Measurements from ENCODE around the gene COL11A1.

The COL11A1 gene

DNA sequence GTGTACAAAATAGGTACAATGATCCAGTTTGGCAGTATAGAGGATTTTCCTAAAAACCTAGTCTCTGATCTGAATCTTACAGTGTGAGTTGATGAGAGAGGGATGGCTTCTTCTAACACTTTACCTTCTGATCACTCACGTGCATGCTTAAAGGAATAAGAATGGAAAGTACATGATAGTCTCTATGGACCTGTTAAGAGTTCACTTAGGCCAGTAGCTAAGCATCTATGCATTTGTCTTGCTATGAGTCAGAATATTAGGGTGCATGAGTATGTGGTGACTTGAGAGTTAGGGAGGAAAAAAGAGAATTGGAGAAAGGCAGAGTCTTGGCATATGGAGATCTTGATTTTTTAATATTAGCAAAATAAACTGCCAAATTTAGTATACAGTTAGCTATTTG lies 206.3 kb downstream of the COL11A1 start:
- no peak for DNase-seq

DNA sequence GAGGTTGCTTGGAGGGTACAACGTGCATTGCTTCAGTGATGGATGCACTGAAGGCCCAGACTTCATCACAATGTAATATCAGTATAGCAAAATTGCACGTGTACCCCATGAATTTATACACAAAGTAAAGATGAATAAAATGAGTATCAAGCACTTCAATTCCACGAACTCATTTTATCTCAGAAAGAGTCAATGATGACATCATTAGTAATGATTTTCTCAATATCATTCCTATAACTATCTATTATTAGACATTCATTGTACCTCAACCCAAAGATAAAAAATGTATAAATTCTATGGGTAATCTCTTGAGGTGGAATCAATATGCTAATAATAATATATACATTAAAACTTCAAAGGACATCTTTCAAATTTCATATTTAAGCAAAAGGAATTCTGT lies 208.4 kb downstream of the COL11A1 start:
- no peak for DNase-seq

GRCh38 chr1:102897557-102897956 lies 210.8 kb downstream of the COL11A1 start:
- DNase-seq: no peak

- no peak for DNase-seq
These were observed 211.6 kb downstream of the COL11A1 start for GRCh38 chr1:102896771-102897170.

DNA sequence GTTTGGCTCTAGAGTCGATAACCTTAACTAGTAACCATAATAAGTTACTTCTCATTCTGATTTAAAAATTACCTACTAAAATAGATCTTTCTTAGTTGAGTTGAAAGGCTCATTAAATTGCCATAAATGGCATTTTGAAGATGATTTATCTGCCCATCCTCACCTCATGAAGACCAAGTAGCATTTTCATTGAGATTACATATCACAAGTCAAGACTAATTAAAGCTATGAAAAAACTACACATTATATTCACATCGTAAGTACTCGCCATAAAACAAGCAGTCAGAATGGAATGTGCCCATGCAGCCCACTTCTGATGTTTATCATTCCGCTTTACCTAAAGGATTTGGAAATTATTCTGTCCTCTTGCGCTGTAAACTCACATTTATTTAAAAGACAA lies 212.0 kb downstream of the COL11A1 start:
- no peak for DNase-seq

DNA sequence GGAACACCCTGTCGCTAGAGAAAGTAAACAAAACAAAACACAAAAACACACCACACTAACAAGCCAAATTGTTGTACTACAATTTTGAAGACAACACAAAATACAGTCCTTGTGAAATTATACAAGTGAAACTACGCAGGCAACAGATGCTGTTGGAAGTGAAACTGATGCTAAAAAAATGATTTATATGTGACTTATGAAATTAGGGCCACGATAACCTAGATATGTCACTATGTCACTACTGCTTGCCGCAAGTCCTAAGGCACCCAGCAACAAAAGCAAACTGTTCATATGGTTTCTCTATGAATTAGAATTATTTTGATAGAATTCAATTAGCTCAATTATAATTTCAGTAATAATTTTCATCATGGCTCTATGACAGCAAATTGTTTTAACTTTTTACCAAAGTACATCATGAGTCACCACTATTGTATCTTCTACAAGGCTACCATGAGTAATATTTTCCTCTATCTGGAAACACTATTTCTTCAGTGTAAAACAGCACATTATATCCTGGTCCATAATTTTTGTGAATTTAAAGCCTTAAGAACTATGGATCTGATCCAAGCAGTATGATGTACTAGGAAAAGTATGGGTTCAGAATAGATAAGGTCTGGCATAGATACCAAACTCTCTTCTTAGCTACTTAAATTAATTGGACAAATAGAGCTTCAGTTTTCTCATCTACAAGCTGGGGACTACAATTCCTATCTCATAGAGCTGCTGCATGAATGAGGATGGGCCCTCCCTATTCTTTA lies 216.3 kb downstream of the COL11A1 start:
- DNase-seq: no peak

GRCh38 chr1:102886638-102887037 lies 221.7 kb downstream of the COL11A1 start:
- no peak for DNase-seq

- no peak for DNase-seq
These were observed 224.1 kb downstream of the COL11A1 start for GRCh38 chr1:102884238-102884637.

DNA sequence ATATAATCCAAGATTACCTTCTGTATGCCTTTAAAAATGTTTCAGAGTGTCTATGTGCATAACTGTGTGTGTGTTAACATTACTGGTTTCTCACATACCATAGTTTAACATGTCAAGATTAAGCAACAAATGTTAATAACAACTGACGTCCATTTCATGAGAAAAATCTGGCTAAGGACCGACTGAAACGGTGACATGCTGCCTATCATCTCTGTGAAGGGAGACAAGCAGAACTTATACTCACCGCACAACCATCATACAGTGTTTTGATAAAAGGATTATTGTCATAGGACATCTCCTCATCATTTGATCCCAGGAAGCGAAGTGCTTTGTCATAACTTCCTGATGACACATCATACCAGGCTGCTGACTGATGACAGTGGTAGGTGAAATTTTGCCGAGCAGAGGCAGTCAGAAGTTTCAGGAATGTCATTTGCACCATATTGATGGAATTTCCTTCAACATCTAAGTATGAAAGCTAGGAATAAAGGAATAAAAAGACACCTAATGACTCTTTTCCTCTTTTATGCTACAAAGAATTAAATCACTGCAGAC lies 228.8 kb downstream of the COL11A1 start:
- DNase-seq: no peak

DNA sequence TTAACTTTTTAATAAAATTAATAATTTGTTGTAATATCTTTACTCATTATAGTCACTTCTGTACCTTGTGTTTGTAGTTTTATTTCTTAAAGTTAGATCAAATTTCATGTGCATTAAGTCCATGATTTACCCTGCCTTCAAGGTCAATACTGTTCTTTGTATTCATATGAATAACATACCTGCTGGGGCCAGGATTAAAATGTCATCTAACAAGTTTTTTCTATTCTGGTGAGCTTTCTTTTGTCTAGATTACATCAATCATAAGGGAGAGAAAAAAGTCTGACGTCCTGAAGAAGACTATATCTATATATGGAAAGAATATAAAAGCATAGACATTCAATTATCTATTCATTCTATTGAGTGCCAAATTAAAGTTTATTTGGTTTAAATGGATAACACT lies 232.6 kb downstream of the COL11A1 start:
- no peak for DNase-seq

DNA sequence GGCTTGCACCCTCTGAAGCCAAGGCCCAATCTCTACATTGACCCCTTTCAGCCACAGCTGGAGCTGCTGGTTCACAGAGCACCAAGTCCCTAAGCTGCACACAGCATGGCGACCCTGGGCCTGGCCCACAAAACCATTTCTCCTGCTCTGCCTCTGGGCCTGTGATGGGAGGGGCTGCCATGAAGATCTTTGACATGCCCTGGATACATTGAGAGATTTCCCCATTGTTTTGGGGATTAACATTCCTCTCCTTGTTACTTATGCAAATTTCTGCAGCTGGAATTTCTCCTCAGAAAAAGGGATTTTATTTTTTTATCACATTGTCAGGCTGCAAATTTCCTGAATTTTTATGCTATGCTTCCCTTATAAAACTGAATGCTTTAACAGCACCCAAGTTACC lies 235.8 kb downstream of the COL11A1 start:
- DNase-seq: no peak

GRCh38 chr1:102872097-102872496 lies 236.2 kb downstream of the COL11A1 start:
- DNase-seq: no peak

- no peak for DNase-seq
These were observed 244.6 kb downstream of the COL11A1 start for GRCh38 chr1:102863704-102864103.

DNA sequence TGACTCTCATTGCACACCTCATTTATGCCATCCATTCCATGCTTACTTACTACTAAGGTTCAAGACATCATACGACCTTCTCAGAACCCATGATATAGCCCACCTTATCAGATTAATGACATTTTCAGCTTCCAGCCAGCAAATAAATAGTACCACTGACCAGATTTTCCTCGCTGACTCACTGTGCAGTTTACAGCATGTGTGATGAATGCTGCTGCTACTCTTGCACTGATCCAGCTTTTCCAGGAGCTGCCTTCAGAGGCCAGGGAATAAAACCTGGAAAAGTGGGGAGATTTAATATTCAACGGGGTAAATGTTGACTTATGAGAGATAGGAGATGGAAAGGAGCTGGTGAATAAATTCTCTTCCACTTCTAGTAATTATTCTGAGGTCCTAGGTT lies 247.1 kb downstream of the COL11A1 start:
- no peak for DNase-seq

GRCh38 chr1:102858695-102859094 lies 249.6 kb downstream of the COL11A1 start:
- DNase-seq: no peak

DNA sequence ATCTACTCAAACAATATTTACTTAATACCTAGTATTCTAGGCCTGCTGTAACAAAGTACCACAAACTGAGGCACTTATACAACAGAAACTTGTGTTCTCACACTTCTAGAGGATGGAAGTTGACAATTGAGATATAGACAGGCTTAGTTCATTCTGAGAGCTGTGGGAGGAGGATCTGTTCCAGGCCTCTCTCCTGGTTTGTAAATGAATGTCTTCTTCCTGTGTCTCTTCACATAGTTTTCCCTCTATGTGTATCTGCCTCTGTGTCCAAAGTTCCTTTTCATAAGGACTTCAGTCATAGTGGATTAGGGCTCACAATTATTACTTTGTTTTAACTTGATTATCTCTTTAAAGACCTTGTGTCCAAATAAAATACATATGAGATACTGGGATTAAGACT lies 251.1 kb downstream of the COL11A1 start:
- DNase-seq: no peak

DNA sequence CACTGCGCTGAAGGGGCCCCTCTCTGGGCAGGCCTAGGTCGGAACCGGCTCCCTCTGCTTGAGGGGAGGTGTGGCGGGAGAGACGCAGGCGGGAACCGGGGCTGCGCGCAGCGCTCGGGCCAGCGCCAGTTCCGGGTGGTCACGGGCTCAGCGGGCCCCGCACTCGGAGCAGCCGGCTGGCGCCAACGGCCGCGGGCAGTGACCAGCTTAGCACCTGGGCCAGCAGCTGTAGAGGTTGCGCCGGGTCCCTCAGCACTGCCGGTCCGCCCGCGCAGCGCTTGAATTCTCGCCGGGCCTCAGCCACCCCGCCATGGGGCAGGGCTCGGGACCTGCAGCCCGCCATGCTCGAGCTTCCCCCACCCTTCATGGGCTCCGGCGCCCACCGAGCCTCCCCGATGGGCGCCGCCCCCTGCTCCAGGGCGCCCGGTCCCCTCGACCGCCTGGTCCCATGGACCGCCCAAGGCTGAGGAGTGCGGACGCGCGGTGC lies 254.6 kb downstream of the COL11A1 start:
- no peak for DNase-seq

GRCh38 chr1:102853136-102853535 lies 255.2 kb downstream of the COL11A1 start:
- DNase-seq: no peak

GRCh38 chr1:102852613-102853012 lies 255.7 kb downstream of the COL11A1 start:
- no peak for DNase-seq

DNA sequence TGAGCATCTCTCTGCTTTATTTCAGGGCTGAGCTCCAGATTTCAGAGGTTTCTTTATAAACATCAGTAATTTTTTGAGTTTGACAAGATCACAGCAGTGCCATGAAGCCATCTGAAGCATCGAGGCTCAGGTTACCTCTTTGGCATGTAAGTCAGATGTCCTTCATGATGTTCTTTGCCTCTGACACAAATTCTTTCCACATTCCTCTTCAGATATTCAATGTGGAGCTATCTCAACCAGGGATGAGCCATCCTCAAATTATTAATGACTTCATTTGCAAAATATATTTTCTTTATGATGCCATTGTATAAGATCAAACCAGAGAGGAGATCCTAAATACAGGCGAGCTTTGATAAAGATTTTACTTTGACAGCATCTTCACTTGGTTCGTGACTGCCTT lies 256.7 kb downstream of the COL11A1 start:
- no peak for DNase-seq

DNA sequence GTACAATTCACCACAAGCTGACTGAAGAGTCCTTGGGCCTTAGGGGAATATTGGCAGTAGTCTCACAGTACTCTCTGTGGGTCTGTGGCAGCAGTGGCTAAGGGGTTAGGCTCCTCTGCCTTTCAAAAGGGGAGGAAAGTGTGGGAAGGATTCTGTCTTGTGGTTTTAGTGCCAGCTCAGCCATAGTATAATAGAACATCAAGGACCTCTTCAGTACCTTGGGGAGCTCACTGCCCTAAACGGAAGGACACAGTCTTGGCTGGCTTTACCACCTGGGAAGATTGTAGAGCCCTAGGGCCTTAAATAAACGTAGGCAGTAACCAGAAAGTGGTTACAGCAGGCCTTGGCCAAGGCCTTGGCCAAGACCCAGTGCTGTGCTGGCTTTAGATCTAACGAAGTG lies 265.7 kb downstream of the COL11A1 start:
- no peak for DNase-seq

DNA sequence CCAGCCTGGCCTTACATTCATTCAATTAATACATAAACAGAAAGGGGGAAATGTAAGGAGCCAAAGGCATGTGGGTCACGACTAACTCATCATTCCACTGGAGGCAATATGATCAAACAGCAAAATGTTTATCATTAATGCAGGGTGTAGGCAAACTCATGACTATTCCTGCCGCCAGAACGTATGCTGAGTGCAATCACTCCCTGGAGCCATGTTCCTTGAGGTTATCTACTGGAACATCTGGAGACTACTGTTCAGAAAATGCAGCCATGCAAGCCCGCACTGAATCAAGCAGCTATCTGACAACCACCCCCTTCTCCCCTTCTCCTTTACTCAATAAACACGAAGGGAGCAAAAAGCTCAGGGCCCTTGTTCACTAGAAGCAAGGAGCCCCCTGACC lies 267.6 kb downstream of the COL11A1 start:
- no peak for DNase-seq

GRCh38 chr1:102838016-102838415 lies 270.3 kb downstream of the COL11A1 start:
- DNase-seq: no peak

All from nucleus accumbens (tissue), 56 donors.